ENCODE results near the gene PTDSS2.
"Not testable (repeated sequence)": the region's sequence is repeated elsewhere in the genome, so short reads cannot be mapped to it uniquely, and the experiment has no call there.

PTDSS2 gene

DNA sequence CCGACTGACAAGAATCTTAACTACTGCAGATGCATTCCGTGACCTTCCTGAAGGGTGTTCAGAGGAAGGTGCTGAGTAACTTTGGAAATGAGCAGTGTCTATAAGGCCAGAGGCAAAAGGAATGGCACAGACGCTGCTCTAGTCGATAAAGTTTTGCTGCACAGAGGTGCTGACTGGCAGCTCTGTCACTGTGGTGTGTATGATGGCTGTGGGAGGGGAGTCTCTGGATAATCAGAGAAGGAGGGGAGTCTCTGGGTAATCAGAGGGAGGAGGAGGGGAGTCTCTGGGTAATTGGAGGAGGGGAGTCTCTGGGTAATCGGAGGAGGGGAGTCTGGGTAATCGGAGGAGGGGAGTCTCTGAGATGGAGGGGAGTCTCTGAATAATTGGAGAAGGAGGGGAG is 18.4 kb downstream of the PTDSS2 start:
- no peak for DNase-seq (ENCODE audit: low read depth)

DNA sequence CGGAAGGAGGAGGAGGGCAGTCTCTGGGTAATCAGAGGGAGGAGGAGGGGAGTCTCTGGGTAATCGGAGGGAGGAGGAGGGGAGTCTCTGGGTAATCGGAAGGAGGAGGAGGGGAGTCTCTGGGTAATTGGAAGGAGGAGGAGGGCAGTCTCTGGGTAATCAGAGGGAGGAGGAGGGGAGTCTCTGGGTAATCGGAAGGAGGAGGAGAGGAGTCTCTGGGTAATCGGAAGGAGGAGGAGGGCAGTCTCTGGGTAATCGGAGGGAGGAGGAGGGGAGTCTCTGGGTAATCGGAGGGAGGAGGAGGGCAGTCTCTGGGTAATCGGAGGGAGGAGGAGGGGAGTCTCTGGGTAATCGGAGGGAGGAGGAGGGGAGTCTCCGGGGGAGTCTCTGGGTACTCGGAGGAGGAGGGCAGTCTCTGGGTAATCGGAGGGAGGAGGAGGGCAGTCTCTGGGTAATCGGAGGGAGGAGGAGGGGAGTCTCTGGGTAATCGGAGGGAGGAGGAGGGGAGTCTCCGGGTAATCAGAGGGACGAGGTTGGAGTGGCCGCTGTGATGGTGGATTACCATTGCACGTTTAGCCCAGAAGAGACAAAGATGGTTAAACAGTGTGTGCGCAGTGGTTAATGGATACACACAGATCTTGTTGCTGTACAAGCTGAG is 19.1 kb downstream of the PTDSS2 start:
- not testable (repeated sequence) for DNase-seq (ENCODE audit: low read depth)

DNA sequence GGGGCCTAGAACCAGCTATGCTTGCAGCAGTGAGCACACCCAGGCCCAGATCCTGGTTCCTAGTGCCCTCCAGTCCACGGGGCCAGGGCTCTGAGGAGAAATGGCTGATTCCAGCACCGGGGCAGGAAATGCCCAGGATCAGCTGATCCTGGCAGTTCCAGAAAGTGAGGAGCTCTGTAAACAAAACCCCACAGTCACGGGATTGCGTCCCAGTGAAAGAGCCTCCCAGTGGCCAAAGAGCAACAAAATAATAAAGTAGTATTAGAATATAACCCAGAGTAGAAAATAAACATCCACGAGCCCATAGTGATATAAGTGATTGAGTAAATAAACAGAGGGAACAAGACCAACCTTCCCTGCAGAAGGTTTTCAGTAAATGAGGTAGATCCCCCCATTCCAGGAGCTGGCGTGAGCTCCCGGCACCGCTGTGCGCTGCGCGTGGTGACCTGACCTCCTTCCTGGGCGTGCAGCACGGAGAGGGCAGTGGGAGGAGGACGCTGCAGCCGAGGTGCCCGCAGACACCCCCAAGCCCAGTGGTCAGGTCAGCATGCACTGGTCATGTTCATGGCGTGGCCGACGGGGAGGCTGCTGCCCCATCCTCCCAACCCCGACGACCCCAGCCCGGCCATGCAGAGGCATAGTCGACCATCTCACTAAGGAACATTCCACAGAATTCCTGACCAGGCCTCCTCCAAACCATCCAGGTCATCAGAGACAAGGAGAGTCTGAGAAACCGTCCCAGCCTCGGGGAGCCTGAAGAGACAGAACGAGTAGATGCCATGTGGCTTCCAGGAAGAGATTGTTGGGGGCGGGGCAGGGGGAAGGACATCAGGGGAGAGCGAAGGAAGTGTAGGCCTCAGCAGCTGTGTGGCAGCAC is 19.8 kb downstream of the PTDSS2 start:
- no peak for DNase-seq (ENCODE audit: low read depth)

DNA sequence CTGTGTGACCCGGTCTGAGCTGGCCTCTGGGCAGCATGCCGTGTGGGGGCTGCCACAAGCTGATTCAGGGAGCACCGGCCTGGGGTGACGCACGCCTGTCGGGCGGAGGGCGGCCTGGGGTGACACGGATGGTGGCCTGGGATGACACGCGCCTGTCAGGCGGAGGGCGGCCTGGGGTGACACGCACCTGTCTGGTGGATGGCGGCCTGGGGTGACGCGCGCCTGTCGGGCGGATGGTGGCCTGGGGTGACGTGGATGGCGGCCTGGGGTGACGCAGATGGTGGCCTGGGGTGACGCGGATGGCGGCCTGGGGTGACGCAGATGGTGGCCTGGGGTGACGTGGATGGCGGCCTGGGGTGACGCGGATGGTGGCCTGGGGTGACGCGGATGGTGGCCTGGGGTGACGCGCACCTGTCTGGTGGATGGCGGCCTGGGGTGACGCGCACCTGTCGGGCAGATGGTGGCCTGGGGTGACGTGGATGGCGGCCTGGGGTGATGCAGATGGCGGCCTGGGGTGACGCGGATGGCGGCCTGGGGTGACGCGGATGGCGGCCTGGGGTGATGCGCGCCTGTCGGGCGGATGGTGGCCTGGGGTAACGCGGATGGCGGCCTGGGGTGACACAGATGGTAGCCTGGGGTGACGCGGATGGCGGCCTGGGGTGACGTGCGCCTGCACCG is 21.5 kb downstream of the PTDSS2 start:
- no peak for DNase-seq (ENCODE audit: low read depth)

DNA sequence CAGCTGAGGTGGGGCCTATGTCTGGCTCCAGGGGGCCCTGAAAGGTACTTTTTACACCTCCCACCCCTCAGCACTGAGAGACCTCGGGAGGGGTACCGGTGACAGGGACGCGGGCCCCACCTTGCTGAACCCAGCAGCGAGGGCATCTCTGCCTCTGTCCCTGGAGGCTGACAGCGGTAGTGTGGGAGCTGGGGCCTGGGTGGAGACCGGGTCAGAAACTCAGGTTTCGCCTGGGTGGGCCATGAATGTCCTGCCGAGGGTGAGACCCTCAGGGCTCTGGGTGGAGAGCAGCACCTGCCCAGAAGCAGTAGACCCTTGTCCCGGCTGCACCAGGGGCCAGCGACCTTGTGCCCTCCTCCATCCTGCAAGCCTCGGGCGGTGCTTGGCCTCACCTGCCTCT is 22.2 kb downstream of the PTDSS2 start:
- DNase-seq (ENCODE audit: low read depth) = no peak

GRCh38 chr11:472816-473215 is 22.7 kb downstream of the PTDSS2 start:
- DNase-seq (ENCODE audit: low read depth) = no peak

- DNase-seq (ENCODE audit: low read depth) = no peak
Observed at GRCh38 chr11:473415-473814, 23.3 kb downstream of the PTDSS2 start.

- no peak for DNase-seq (ENCODE audit: low read depth)
Observed at GRCh38 chr11:473962-474785, 24.1 kb downstream of the PTDSS2 start.

- DNase-seq (ENCODE audit: low read depth) = no peak
Observed at GRCh38 chr11:474914-475506, 24.9 kb downstream of the PTDSS2 start.

GRCh38 chr11:475941-476340 is 25.9 kb downstream of the PTDSS2 start:
- DNase-seq (ENCODE audit: low read depth) = no peak

DNA sequence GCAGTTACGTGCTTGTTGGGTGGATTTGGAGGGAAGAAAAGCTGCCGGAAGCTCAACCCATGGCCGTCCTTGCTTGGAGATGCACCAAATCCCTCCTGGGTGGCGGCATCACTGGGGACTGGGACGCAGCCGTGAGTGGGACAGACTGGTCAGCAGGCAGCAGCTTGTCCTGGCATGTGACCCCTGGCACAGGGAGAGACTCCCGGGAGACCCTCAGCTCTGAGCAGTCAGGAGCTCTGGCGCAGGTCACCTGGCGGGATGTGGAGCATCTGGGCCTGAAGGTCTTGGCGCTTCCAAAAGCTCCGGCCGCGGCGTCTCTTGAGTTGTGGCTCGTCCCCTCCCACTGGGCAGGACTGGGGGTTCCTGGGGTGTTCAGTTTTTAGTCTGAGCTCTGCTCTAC is 26.3 kb downstream of the PTDSS2 start:
- no peak for DNase-seq (ENCODE audit: low read depth)

DNA sequence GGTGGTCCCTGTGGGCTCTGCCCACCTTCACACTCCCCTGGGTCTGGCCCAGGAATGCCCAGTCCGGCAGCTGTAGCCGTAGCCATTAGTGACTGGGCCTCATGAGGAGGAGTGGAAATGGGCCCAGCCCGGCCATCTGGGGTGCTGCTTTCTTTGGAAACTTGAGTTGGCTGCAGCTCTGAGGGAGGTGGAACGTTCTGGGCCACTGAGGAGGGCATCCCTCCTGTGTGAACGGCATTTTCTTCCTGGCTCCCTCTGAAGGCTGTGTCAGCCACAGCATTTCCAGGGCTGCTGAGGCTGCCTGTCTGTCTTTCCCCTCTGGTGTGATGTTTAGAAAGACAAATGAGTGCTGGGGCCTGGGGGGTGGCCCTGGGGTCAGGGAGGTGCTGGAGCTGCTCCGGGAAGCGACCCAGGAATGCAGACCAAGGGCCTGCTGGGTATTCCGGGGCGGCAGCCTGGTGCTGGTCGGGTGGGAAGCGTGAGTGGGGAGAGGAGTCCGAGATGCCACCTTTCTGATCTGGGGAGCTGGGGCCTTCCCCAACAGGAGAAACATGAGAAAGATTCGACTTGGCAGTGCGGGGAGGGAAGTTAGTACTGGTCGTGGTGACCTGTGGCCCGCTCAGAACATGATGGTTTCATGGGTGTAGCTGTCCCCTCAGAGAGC is 27.1 kb downstream of the PTDSS2 start:
- no peak for DNase-seq (ENCODE audit: low read depth)

GRCh38 chr11:479311-479710 is 29.2 kb downstream of the PTDSS2 start:
- no peak for DNase-seq (ENCODE audit: low read depth)

GRCh38 chr11:484616-485015 is 34.5 kb downstream of the PTDSS2 start:
- DNase-seq (ENCODE audit: low read depth) = no peak

- DNase-seq (ENCODE audit: low read depth) = no peak
Observed at GRCh38 chr11:486189-486588, 36.1 kb downstream of the PTDSS2 start.

- no peak for DNase-seq (ENCODE audit: low read depth)
Observed at GRCh38 chr11:487571-488021, 37.5 kb downstream of the PTDSS2 start.

GRCh38 chr11:488062-488461 is 38.0 kb downstream of the PTDSS2 start:
- no peak for DNase-seq (ENCODE audit: low read depth)

- DNase-seq (ENCODE audit: low read depth) = no peak
Observed at GRCh38 chr11:488579-488978, 38.5 kb downstream of the PTDSS2 start.

- no peak for DNase-seq (ENCODE audit: low read depth)
Observed at GRCh38 chr11:488992-489391, 38.9 kb downstream of the PTDSS2 start.

GRCh38 chr11:489610-490185 is 39.6 kb downstream of the PTDSS2 start:
- no peak for DNase-seq (ENCODE audit: low read depth)

All from stimulated activated CD8-positive, alpha-beta memory T cell treated with anti-CD3 and anti-CD28 coated beads, Interleukin-4, amount 100 ng/mL, for 24 hours (primary cell).